Gastroesophageal sphincter (tissue), 3 donors: ENCODE data around the gene FKTN.

Experiments used
- EP300 ChIP-seq: sonication (generic); formaldehyde crosslinking; IDR thresholded peaks from one replicate; pipeline ENCODE4 v1.6.1; 2017; ENCODE audit warnings: antibody characterized with exemption, mild to moderate bottlenecking
- POLR2AphosphoS5 ChIP-seq: sonication (generic); formaldehyde crosslinking; IDR thresholded peaks from one replicate; pipeline ENCODE4 v1.6.1; 2017; ENCODE audit warnings: antibody characterized with exemption
- TF ChIP-seq, protein P1 (sequence below), 4 experiments: fragments of 200-600 bp in 2 of 4; fragments of 450-650 bp in 2 of 4; sonication (generic) in 1 of 4; IDR thresholded peaks; one replicate each; pipeline ENCODE4 v1.5.1; 2017 to 2019; ENCODE audit warnings: antibody characterized with exemption in 4 of 4, mild to moderate bottlenecking in 2 of 4, moderate library complexity in 2 of 4

DNA sequence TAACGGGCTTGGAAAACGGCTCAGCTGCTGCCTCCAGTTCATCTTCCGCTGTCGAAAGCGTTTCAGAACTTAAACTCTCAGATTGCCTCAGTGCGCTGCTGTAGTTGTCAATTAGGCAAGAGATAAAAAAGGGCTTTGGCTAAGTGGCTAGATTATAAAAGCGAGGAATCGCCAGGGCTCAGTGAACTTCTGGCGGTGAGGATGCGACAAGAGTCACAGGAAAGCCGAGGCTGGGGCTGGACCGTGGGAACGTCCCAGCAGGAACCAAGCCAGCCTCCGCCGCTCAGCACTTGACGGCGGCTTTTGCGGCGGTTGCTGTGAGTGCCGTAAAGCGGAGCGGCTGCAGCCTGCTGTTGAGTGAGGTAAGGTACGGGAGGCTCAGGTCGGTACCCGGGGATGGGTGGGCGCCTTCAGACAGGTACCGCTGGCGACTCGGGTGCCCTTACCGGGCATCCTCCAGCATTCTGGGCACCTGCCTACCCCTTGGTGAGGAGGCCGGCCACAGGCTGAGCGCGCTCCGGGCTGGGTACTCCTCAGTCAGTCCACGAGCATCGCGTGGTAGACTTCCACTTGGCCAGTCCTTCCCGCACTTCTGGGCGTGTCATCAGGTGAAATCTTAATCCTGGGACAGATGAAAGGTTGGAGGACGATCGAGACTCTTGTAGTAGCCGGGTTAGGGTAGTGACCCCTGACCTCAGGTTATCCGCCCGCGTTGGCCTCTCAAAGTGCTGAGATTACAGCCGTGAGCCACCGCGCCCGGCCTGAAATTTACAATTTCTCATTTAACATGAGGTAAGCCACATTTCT is at the start of gene FKTN:
- peak; percentile 48 for TF ChIP-seq POLR2AphosphoS5
- TF ChIP-seq EP300: no peak
- TF ChIP-seq, protein P1, sequence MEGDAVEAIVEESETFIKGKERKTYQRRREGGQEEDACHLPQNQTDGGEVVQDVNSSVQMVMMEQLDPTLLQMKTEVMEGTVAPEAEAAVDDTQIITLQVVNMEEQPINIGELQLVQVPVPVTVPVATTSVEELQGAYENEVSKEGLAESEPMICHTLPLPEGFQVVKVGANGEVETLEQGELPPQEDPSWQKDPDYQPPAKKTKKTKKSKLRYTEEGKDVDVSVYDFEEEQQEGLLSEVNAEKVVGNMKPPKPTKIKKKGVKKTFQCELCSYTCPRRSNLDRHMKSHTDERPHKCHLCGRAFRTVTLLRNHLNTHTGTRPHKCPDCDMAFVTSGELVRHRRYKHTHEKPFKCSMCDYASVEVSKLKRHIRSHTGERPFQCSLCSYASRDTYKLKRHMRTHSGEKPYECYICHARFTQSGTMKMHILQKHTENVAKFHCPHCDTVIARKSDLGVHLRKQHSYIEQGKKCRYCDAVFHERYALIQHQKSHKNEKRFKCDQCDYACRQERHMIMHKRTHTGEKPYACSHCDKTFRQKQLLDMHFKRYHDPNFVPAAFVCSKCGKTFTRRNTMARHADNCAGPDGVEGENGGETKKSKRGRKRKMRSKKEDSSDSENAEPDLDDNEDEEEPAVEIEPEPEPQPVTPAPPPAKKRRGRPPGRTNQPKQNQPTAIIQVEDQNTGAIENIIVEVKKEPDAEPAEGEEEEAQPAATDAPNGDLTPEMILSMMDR (IDR thresholded peaks at IDR 0.05): peak in 1 of 4 experiments; percentile 22
